COLO668 (cell line): ENCODE results near the gene SAMD8.
A peak's percentile ranks its signal among the peaks of the same experiment; 100 is the strongest.
"Not testable (repeated sequence)": the region's sequence is repeated elsewhere in the genome, so short reads cannot be mapped to it uniquely, and the experiment has no call there.

ENCODE experiments used
- DNase-seq: peaks from one replicate; lab custom pipeline; 2025; ENCODE audit not compliant: unreplicated experiment; lab: John Stamatoyannopoulos, UW

The SAMD8 gene

DNA sequence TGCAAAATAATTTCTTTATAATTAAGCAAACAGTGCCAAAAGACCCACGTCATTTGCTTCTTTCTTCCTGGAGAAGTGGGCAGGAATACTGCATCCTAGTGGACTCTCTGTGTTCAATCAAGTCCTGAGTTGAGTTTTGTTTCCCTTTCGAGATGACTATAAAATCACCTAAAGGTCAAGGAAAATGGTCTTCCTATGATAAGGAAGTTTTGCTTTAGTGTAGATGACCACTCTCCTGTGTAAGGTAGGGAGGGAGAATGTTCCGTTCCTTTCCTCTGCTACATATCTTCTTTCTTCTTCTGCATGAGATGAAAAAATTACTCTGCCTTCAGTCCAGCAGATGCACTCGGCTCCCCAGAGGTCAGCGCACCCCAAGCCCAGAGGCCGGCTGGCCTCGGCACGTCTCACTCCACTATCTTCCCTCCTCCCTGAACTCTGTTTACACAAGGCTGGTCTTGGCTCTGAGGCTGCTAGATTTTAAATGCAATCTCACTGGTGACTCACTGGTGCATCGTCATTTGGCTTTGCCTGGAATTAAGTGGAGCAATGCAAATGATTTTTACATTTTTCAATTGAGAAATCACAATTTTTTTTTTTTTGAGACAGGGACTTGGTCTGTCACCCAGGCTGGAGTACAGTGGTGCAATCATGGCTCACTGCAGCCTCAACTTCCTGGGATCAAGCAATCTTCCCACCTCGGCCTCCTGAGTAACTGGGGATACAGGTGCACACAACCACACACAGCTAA, 80.5 kb downstream of the SAMD8 start:
- DNase-seq = no peak

DNA sequence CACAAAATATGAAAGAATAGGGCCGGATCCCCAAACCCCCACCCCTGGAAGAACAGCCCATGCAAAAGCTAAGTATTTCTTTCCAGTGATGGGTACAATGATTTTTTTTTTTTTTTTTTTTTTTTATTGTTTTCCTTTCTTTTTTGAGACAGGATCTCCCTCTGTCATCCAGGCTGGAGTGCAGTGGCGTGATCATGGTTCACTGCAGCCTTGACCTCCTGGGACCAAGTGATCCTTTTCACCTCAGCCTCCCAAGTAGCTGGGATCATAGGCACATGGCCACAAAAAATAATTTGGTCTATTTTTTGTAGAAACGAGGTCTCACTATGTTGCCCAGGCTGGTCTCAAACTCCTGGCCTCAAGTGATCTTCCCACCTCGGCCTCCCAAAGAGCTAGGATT, 83.2 kb downstream of the SAMD8 start:
- not testable (repeated sequence) for DNase-seq

DNA sequence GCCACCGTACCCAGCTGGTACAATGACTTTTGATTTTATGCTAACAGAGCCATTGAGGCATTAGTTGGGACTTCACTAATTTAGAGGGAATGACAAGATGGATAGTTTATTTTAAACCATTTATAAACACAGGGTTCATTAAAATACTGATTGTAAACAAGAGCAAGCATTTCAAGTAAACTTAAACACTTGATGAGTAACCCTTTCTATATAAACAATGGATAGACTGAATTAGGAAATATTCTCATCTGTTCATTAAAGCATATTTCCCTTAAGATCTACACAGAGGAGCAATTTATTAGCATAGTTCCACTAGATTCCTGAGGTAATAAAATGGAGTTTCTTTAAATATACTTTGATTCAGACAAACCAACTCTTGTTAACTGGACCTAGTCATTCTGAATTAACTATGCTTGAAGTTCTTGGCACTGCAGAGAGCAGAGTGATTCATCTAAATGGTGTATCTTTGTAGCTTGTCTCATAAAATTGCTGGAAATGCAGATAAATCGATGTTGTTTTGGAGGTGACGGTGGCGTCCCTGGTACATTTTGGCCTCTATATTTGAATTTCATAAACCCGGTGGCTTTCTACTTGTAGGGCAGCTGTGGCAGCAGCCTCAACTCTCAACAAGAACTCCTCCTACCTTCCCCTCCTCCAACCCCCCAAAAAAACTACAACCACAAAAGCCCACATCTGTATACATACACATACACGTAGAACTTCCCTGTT, 83.7 kb downstream of the SAMD8 start:
- no peak for DNase-seq

DNA sequence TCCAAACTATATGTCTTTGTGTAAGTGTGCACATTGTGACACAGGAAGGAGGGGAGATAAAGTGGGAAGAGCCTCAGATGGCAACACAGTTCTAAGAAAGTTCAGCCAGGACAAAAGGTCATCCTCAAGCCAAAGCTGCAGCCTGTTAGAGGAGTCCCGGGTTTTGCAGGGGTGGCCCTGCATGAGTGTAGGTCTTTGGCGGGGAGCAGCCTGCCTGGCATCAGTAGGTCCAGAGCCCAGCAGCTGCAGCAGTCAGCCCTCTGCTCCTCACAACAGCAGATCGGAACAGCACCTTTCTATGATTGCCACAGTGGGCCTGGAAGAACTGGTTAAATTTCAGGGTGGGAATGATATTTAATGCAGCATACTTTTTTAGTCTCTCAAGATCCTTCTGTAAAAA, 85.6 kb downstream of the SAMD8 start:
- DNase-seq = no peak

DNA sequence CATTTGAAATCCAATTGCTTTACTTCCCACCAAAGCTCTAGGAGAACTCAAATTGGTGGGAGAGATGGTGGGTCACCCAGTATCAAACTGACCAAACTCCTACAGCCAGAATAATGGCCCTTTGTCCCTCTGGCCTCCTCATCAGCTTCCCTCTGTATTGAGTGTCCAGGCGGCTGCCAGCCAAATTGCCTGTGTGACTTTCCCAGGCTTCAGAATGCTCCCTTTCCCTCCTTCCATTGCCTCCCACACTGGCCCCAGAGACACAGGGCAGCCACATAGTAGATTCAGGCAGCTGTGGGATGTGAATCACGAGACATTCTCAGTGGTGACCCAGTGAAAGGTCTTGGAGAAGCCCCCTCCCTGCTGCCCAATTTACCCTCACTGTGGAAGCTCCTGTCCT, 86.5 kb downstream of the SAMD8 start:
- DNase-seq = no peak

DNA sequence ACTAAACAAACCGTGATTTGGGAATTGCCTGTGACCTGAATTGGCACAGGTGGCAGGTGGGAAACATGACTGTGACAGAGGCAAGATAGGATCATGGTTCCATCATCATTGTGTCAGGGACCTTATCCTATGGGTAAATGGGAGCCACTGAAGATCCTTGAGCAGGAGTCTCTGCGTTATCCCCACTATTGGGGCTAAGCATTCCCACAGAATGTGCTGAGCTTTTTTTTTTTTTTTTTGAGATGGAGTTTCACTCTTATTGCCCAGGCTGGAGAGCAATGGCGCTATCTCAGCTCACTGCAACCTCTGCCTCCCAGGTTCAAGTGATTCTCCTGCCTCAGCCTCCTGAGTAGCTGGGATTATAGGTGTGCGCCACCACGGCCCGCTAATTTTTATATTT, 88.5 kb downstream of the SAMD8 start:
- DNase-seq = not testable (repeated sequence)

DNA sequence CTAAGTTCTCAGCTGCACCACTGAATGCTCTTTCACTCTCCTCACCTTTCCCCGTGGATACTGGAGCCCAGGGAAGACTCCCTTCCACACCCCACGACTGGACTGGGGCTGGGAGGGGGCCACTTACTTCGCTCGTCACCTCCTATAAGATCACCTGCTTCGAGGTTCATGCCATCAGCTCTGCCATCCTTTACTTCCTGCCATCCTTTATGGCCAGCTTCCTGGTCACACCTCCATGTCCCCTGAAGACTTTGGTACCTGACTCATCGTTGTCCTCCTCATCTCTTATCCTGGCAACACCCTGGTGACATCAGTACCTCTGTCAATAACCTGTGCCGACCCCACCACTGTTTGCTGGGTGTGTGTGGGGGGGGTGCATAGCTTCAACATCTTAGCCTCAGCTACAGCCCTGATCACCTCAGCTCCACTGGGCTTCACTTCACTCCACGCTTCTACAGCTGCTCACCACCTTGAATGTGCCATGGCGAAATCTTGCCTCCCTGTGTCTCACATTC, 90.4 kb downstream of the SAMD8 start:
- DNase-seq = no peak

DNA sequence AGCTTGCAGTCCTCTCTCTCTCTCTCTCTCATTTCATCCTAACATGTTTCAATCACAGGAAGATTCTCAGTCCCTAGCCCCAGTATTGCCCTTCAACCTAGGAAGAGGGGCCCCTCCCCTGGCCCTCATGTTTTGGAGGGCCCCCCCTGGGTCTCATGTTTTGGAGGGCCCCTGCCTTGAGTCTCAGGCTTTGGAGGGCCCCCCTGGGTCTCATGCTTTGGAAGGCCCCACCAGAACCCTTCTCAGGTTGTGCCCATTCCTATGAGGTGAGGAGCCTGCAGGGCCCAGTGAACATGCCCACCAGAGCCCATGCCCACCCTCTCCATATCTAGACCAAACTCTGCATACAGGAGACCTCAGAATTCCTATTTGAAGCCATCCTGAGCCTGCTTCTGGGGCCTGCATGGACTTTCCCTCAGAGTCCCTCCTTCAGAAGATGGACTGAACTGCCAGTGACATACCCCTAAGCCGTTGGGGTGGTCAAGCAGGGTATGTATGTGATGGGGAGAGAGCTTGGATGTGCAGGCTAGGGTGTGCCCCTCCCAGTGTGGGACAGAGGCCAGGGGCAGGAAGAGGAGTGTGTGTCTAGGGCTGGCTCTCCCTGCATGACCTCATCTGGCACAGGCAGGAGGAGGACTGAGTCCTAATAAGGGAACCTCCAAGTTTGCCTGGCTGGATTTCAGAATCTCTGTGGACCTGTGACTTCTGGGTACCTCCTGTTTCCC, 91.0 kb downstream of the SAMD8 start:
- no peak for DNase-seq

DNA sequence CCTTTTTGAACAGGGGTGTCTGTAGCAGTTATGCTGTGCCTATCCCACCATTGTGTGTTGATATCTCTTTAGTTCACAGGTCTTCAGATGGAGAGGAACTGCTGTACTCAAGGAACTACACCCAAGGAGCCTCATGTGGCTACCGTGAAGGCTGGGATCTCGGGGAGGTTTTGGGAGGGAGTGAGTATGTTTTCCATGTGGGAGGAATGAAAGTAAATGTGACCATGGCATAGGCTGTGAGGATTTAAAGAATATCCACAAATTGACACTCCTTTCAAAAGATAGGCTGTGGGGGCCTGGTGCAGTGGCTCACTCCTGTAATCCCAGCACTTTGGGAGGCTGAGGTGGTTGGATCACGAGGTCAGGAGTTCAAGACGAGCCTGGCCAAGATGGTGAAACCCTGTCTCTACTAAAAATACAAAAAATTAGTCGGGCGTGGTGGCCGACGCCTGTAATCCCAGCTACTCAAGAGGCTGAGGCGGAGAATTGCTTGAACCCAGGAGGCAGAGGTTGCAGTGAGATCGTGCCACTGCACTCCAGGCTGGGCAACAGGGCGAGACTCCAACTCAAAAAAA, 91.7 kb downstream of the SAMD8 start:
- DNase-seq = not testable (repeated sequence)

DNA sequence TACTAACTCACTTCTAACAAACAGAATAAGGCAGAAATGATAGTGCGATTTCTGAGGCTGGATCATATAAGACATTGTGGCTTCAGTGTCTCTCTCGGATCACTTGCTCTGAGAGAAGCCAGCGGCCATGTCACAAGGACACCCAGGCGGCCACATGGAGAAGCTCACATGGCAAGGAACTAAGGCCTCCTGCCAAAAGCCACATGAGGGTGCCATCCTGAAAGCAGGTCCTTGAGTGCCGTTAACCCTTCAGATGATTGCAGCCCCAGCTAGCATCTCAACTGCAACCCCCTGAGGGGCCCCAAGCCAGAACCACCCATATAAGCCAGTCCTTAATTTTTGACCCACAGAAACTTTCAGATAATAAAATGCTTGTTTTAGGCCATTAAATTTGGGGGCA, 92.3 kb downstream of the SAMD8 start:
- DNase-seq = no peak

DNA sequence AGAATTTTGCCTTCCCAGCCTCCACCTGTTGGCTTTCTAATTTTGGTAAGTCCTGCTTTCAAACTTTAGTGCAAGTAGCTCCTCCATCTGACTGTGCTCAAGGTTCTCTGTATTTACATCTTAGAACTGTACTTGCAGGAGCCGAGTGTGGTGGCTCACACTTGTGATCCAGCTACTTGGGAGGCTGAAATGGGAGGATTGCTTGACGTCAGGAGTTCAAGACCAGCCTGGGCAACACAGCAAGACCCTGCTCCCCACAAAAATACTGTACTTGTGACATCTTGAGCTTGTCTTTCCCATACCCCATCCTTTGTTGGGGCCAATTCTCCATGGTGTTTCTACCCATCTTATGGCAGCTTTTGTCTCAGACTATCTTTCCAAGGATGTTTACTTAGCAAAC, 94.5 kb downstream of the SAMD8 start:
- no peak for DNase-seq

DNA sequence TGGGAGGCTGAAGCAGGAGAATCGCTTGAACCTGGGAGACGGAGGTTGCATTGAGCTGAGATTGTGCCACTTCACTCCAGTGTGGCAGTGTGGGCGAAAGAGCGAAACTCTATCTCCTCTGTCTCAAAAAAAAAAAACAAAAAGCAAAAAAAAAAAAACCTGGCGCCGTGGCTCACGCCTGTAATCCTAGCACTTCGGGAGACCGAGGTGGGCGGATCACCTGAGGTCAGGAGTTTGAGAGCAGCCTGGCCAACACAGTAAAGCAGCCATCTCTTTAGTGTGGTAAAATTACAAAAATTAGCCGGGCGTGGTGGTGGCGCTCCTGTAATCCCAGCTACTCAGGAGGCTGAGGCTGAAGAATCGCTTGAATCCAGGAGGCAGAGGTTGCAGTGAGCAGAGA, 95.2 kb downstream of the SAMD8 start:
- not testable (repeated sequence) for DNase-seq

DNA sequence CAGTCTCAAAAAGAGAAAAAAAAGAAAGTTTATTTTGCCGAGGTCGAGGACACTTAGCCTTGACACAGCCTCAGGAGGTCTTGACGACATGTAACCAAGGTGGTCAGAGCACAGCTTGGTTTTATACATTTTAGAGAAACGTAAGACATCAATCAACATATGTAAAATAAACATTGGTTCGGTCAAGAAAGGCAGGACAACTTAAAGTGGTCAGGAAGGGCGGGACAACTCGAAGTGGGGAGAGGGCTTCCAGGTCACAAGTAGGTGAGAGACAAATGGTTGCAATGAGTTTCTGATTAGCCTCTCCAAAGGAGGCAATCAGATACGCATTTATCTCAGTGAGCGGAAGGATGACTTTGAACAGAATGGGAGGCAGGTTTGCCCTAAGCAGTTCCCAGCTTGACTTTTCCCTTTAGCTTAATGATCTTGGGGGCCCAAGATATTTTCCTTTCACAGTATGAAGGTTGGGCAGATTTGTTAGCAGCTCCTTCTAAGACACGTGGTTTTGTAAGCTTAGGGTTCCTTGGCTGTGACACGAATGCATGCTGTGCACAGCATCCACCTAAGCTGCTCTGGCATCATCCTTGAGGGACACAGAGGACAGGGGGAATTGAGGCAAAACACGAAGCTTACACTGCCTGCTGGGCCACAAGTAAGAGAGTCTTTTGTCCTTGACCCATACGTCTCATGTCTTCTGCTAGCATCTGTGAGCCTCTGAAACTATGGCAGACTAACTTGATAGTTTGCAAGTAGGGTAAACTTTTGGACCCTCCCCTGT, 95.8 kb downstream of the SAMD8 start:
- no peak for DNase-seq

DNA sequence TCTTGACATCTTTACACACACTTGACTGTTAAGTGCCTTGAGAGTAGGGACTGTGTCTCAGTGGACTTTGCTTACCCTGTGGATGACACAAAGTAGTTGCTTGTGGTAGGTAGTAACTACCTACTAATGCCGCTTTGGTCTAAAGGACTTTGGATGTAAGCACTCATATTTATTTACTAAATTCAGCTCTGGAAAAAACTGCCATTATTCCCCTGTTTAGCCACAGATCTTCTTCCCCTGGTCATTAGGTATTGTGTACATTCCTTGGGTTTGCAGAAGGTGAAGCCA, 96.3 kb downstream of the SAMD8 start:
- no peak for DNase-seq

DNA sequence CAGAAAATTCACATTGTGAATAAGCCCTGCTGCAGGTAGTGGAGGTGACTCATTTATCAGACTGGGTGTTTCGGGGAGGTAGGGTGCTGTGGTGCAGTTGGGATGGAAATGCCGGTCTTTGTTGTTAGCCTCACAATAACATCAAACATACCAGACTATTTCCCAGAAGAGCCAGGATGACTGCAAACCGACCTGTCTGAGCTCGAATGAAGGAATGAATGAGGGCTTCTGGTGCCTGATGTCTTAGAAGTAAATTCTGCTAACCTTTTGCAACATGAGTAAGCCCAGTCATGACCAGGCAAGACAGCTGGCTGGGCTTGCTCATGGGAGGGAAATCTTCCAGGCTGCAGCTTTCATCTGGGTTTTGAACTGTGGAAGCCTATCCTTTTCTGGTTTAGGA, 96.7 kb downstream of the SAMD8 start:
- DNase-seq = no peak

DNA sequence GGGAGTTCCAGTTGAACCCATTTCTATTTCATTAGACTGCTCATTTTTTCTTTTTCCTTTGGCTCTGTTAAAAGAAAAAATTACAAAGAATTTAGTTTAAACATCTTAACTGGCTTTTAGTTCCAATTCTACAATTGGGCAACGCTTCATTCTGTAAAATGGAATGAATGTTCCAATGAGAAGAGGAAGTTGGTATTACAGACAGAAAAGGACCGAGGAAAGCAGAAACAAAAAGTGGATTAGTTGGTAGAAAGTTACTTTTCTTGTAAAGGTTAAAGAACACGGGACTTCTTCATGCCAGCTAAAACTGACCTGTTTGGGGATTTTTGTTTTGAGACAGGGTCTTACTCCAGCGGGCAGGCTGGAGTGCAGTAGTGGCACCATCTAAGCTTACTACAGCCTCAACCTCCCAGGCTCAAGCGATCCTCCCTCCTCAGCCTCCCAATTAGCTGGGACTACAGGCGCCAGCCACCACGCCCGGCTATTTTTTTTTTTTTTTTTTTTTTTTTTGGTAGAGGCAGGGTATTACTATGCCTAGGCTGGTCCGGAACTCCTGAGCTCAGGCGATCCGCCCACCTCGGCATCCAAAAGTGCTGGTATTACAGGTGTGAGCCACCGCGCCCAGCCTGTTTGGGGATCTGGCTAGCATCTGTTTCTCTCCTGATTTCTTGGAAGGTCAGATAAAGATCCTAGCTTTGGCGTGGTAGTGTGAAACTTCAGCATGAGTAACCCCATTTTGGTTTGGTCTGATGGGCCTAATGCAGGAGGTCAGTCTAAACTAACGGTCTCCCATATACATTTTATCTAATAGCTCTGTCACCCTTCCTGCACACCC, 97.8 kb downstream of the SAMD8 start:
- DNase-seq = no peak

DNA sequence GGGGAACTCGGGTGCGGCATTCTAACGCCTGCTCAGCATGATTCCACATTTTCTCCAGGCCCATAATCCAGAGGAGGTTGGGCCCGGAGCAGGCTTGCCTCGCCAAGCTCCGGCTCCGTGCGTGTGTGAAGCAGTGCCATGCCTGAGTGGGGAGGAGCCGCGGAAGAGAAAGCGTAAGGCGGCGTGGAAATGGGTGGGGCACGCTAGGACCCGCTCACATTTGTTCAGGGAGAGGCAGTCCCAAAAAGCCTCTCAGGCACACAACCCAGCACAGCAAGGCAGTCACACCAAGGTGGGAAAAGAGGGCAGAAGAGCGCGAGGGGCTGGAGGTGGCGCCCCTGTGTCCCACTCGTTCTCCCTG, 98.4 kb downstream of the SAMD8 start:
- peak; percentile 64 for DNase-seq

DNA sequence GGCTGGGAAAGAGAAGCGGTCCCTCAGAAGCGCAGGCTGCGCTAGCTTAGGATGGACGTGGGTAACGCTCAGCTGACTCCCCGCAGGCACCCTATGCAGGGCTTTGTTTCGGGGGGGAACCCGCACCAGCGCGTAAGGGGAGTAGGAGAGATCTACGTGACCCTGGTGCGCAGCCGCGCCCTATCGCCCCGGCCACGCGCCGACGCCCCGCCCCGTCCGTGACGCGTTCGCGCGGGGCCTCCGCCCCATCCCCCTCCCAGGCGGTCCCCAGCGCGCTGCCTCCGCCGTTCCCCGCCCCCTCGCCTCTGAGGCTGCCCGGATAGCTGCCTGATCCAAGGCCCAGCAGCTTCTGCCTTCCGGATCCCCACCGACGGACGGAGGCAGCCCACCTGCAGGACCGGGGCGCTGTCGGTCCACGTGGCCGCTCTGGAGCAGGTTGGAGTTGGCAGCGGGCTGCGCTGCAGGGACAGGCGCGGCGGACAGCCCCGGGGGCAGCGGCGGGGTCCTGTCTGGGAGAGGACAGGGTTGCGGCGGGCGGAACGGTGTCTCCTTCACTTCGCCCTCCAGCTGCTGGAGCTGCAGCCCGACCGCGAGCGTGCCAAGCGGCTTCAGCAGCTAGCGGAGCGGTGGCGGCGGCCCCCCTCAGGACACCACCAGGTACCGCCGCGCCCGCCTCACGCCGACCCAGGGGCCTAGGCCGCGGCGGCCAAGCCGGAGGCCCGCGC, 99.0 kb downstream of the SAMD8 start, which contains the start of gene VDAC2:
TSS of gene VDAC2 (plus strand) at position 515 of the 725 bp plus-strand sequence. CDS start 363 bp downstream, outside the sequence.
- peak; percentile 90 for DNase-seq

DNA sequence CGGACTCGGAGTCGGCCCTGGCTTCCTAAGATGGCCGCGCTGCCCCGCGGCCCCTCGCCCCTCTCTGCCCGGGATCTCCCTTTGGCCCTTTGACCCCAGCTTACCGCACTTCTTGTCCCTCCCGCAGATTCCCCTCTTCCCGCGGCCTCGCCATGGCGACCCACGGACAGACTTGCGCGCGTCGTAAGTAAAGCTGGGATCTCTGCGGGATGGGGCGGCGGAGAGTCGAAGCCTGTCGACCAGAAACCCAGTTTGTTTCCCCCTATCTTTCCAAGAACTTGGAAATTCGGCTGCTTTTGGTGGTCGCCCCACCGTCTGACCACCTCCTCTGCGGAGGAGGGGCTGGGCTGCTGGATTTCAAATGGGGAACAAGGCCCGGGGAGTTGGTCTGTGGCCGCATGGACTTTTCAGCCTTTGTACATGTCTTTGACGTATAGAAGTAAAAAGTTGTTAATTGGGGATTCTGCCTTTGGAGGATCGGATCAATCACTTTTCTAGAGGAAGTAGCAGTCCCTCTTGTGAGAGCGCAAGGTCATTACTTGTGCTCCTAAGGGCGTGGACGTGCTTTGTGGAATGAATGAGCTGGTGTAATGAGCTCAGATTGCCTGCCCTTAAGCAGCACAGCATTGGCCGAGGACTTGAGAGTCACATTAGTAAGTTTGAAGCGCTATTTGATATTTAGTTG, 99.7 kb downstream of the SAMD8 start:
- DNase-seq = peak; percentile 7
